GM12873 (cell line): ENCODE results near the gene NFKB2.
A peak's percentile ranks its signal among the peaks of the same experiment; 100 is the strongest.

Experiments
- TF ChIP-seq, protein P1 (sequence below): IDR thresholded peaks from 2 replicates; pipeline ENCODE4 v1.5.1; 2012; ENCODE audit warnings: low read depth, mild to moderate bottlenecking, moderate library complexity, low read length, control low read depth; ENCODE audit not compliant: insufficient read depth; ENCODE audit errors: missing control alignments

Gene NFKB2

DNA sequence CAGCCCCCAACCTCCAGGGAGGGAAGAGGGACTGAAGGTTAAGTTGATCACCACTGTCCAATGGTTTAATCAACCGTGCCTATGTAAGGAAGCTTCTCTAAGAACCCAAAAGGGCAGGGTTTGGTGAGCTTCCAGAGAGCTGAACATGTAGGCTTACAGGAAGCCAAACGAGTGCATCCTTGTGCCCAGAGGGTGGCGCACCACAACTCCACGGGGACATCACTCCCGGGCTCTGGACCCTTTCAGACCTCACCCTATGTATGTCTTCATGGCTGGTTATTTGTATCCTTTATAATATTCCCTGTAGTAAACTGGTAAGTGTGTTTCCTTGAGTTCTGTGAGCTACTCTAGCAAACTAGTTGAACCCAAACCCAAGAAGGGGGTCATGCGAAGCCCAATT is 11.5 kb upstream of the NFKB2 start:
- TF ChIP-seq, protein P1, sequence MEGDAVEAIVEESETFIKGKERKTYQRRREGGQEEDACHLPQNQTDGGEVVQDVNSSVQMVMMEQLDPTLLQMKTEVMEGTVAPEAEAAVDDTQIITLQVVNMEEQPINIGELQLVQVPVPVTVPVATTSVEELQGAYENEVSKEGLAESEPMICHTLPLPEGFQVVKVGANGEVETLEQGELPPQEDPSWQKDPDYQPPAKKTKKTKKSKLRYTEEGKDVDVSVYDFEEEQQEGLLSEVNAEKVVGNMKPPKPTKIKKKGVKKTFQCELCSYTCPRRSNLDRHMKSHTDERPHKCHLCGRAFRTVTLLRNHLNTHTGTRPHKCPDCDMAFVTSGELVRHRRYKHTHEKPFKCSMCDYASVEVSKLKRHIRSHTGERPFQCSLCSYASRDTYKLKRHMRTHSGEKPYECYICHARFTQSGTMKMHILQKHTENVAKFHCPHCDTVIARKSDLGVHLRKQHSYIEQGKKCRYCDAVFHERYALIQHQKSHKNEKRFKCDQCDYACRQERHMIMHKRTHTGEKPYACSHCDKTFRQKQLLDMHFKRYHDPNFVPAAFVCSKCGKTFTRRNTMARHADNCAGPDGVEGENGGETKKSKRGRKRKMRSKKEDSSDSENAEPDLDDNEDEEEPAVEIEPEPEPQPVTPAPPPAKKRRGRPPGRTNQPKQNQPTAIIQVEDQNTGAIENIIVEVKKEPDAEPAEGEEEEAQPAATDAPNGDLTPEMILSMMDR: peak; percentile 49

DNA sequence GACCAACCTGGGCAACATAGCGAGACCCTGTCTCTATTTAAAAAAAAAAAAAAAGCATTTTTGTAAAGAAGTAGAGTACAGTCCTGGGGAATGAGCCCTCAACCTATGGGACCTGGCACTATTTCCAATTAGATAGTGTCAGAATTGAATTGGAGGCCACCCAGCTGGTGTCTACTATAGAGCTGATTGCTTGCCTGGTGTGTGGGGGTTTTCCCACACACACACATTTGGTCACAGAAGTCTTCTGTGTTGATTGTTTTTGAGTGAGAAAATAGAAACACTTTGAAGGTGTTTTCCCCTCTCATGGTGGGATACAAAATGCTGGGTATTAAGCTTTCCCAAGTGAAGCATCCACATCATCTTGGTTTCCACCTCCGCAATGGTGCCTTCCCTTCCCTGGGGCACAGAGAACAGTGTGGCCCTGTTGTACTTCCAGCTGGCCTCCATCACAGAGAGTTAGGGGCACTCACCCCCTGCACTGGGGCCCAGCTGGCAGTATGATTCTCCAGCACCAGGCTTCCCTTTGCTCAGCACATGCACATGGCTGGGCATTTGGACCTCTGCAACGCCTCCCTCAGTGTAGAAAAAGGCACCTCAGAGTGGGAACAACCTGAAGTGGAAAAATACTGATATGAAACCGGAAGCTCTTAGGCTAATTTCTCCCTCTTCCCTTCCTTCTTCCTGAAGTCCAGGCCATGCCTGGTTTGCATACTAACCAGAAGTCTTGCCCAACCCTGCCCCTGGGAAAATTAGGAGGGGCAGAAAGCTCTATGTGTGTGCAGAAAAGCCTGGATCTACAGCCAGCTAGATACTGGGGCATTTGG is 10.7 kb upstream of the NFKB2 start:
- TF ChIP-seq, protein P1: no peak

DNA sequence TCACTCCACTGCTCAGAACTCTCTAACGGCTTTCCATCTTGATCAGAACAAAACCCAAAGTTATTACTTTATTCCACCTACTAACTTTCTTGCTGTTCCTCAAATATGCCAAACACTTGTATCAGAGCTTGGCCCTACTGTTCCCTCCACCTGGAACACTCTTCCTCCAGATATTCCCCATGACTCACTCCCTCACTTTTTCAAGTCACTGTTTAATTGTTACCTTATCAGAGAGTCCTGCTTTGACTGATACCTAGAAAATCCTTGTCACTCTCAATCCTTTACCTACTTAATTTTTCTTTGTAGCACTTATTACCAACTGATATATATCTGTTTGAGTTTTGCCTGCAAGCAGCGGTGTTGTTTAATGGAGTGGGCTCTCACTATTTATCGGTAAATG is 5.6 kb upstream of the NFKB2 start:
- TF ChIP-seq, protein P1: no peak

DNA sequence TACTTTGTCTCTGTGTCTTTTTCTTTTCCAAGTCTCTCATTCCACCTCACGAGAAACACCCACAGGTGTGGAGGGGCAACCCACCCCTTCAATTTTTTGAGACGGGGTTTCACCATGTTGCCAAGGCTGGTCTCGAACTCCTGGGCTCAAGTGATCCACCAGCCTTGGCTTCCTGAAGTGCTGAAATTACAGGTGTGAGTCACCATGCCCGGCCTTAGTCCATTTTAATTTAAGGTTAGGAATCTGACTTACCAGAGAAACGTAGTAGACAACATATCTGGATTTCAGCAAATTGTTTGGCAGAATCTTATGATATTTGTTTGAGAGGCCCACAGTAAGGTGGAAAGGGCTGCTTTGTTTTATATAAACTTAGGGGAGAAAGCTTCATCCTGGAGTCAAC is 3.2 kb upstream of the NFKB2 start:
- TF ChIP-seq, protein P1: no peak

DNA sequence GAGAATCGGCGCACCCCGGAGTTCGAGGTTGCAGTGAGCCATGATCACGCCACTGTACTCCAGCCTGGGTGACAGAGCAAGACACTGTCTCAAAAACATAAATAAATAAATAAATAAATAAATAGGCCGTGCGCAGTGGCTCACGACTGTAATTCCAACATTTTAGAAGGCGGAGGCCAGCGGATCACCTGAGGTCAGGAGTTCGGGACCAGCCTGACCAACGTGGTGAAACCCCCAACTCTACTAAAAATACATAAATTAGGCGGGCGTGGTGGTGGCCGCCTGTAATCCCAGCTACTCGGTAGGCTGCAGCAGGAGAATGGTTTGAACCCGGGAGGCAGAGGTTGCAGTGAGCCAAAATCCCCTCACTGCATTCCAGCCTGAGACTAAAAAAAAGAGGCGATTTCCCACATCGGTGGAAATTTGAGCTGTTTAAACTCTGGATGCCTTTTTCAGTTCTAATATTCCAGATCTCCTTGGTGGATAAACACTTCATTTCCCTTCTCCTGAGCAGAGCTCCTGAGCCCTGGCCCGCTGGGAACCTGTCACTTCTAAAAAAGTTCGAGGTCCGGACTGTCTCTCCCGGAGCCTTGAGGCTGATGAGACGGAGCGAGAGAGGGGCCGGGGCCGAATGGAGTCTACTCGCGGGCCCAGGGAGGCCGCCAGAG is 2.0 kb upstream of the NFKB2 start:
- TF ChIP-seq, protein P1: no peak

DNA sequence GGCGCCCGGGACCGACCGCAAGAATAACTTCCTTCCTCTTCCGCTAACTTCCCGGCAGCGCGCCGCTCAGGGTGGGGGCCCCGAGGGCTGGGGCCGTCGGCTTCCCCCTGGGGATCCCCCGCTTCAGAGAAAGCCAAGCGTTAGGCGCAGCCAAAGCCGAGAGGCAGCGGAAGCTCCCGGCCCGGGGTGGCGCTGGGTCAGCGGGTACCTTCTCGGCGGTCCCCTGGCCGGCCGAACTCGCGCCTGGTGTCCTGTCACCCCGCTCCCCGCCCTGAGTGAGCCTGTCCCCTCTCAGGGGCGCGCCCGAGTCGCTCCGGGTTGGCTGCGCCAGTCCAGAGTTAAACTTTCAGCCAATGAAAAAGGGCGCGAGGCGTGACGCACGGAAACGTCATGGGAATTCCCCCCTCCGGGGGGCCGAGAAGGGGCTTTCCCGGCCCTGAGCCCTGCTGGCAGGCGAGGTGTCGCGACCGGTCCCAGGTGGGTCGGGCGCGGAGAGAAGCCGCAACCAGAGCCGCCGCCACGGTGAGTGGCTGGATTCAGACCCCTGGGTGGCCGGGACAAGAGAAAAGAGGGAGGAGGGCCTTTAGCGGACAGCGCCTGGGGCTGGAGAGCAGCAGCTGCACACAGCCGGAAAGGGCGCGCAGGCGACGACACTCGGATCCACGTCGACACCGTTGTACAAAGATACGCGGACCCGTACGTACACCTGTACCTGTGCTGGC is 1.3 kb upstream of the NFKB2 start:
- TF ChIP-seq, protein P1: peak; percentile 82
